ENCODE results near the gene TSPAN16. TPM values are rescaled to one million over a fixed set of nuclear protein-coding genes. Genes with fewer than 3 reads are reported as not detected.
A peak's percentile ranks its signal among the peaks of the same experiment; 100 is the strongest.
"Not testable (repeated sequence)": the region's sequence is repeated elsewhere in the genome, so short reads cannot be mapped to it uniquely, and the experiment has no call there.

Gene TSPAN16
- total RNA-seq, 3 donors from 2014 or later = not detected

DNA sequence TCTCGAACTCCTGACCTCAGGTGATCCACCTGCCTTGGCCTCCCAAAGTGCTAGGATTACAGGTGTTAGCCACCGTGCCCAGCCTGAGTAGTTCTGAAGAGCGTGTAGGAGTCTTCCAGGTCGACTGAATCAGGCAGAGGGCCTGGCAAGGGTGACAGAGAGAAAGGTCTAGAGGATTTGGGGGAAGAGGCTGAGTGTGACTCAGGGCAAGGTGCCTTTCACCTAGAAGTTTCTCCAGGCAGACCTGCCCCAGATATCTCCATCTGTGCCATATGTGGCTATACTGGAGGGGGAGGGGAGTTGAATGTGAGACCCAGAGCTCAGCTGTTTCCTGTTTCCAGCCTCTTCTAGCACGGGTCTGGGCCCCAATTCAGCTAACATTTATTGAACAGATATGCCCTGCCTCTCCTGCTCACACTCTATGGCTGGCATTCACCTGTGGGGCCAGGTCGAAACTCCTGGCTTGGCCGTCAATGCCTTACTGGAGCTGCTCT, 51.6 kb downstream of the TSPAN16 start:
- TF ChIP-seq, protein P1, sequence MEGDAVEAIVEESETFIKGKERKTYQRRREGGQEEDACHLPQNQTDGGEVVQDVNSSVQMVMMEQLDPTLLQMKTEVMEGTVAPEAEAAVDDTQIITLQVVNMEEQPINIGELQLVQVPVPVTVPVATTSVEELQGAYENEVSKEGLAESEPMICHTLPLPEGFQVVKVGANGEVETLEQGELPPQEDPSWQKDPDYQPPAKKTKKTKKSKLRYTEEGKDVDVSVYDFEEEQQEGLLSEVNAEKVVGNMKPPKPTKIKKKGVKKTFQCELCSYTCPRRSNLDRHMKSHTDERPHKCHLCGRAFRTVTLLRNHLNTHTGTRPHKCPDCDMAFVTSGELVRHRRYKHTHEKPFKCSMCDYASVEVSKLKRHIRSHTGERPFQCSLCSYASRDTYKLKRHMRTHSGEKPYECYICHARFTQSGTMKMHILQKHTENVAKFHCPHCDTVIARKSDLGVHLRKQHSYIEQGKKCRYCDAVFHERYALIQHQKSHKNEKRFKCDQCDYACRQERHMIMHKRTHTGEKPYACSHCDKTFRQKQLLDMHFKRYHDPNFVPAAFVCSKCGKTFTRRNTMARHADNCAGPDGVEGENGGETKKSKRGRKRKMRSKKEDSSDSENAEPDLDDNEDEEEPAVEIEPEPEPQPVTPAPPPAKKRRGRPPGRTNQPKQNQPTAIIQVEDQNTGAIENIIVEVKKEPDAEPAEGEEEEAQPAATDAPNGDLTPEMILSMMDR (IDR thresholded peaks at IDR 0.05) = no peak
- no peak for TF ChIP-seq POLR2A (IDR thresholded peaks at IDR 0.05)
- intact Hi-C loops (cut with DNase I; ENCODE audit: low total_unique reads) = no loop called here
- H3K4me3 ChIP-seq = no peak overlapping the region
- no peaks in the 10 kb centered on the region for H3K27me3 ChIP-seq
- H3K9me3 ChIP-seq = no peaks in the 10 kb centered on the region
- no peaks in the 10 kb centered on the region for H3K36me3 ChIP-seq
- DNase-seq (ENCODE audit: low spot score in 2 of 2) = no peak
- peaks cover 0 to 13% of the 10 kb centered on the region in 2 donors for H3K4me1 ChIP-seq
- peak overlapping the region in 1 of 2 donors; percentile 94 for H3K27ac ChIP-seq

DNA sequence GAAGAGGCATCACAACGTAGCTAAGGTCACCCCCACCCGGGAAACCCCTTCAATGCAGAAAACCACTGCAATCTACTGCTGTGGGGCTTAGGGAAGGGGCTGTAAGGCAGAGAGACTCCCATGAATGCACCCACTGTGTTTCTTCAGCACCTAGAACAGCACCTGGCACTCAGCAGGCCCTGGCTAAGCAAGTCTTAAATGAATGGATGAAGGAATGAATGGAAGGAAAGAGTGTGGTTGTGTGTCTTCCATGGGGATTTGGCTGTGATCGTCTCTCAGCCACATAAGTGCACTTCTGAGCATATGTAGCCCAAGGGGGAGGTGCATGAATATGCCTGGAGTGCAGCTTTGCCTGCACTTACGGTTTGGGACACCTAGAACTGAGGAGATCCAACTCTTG, 53.2 kb downstream of the TSPAN16 start:
- H3K36me3 ChIP-seq = no peaks in the 10 kb centered on the region
- no peak overlapping the region for H3K4me3 ChIP-seq
- H3K27me3 ChIP-seq = no peaks in the 10 kb centered on the region
- DNase-seq (ENCODE audit: low spot score in 2 of 2) = no peak
- H3K4me1 ChIP-seq = peaks cover 0 to 12% of the 10 kb centered on the region in 2 donors
- intact Hi-C loops (cut with DNase I; ENCODE audit: low total_unique reads) = no loop called here
- H3K9me3 ChIP-seq = no peaks in the 10 kb centered on the region
- H3K27ac ChIP-seq = no peak overlapping the region
- TF ChIP-seq, protein P1 (IDR thresholded peaks at IDR 0.05) = no peak
- TF ChIP-seq POLR2AphosphoS5 (IDR thresholded peaks at IDR 0.05) (no peak), POLR2A (IDR thresholded peaks at IDR 0.05) (no peak)

DNA sequence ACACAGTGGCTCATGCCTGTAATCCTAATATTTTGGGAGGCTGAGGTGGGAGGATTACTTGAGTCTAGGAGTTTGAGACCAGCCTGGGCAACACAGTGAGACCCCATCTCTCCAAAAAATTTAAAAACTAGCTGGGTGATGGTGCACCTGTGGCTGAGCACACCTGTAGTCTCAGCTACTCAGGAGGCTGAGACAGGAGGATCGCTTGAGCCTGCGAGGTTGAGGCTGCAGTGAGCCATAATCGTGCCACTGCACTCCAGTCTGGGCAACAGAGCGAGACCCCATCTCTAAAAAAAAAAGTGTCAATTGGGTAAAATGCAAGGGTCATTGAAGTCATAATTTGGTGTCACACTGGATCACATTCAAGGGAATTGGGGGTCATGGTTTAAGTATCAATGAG, 58.1 kb downstream of the TSPAN16 start:
- intact Hi-C loops (cut with DNase I; ENCODE audit: low total_unique reads); DNase-seq (ENCODE audit: low spot score in 2 of 2); H3K4me1 ChIP-seq; H3K9me3 ChIP-seq; H3K36me3 ChIP-seq; H3K27me3 ChIP-seq; H3K4me3 ChIP-seq; H3K27ac ChIP-seq: not testable (repeated sequence)

DNA sequence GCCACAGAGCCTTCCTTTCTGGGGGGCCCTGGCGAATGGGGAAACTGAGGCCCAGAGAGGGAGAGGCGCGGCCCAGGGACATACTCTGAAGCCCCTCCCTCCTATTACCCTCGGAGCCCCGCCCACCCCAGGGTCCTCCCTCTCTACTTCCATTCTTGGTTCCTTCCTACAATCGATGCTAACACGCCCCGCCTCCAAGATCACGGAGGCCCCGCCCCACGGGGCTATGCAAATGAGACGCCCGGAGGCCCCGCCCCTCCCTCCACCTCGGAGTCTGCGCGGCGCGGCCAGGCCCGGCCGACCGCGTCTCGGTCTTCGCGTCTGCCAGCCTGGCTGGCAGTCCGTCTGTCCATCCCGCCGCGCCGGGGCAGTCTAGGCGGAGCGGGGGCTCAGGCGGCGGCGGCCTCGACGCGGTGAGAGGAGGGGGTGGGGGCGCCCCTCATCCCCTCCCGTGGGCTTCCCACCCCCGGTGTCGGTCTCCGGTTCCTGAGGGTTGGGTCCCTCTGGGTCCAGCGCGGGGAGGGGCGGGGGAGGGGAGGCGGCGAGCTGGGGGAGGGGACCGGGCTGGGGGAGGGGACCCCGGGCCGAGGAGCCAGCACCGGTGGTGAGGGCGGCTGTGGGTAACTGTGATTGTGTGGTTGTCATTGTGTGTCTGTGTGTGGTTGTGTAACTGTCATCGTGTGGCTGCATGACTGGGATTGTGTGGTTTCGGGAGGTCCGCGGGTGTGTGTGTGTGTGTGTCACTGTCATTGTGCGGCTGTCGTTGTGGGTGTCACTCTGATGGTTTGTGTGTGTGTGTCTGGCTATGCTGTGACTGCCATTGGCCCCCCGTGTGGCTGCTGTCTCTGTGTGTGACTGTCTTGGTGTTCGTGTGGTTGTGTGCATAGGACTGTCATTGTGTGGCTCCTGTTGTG, 59.5 kb downstream of the TSPAN16 start, which contains the start of gene PLPPR2:
TSS of gene PLPPR2 (plus strand) at position 273 of the 914 bp plus-strand sequence. CDS start 2,242 bp downstream, outside the sequence.
- TF ChIP-seq POLR2AphosphoS5 (IDR thresholded peaks at IDR 0.05) = peak in 2 of 3 donors; percentile 53 to 74
- TF ChIP-seq, protein P1 (IDR thresholded peaks at IDR 0.05) = no peak
- DNase-seq (ENCODE audit: low spot score in 2 of 2) = peak; percentile 88 to 93
- Histone ChIP-seq H3K4me1 (peaks cover 0 to 7% of the 10 kb centered on the region in 2 donors), H3K27me3 (no peaks in the 10 kb centered on the region), H3K36me3 (no peaks in the 10 kb centered on the region), H3K27ac (peak within 1 kb of the TSS; percentile 76 to 89), H3K4me3 (peak within 1 kb of the TSS; percentile 76 to 78 (median 77)), H3K9me3 (no peaks in the 10 kb centered on the region)
- intact Hi-C loops (cut with DNase I; ENCODE audit: low total_unique reads) = no loop called here

DNA sequence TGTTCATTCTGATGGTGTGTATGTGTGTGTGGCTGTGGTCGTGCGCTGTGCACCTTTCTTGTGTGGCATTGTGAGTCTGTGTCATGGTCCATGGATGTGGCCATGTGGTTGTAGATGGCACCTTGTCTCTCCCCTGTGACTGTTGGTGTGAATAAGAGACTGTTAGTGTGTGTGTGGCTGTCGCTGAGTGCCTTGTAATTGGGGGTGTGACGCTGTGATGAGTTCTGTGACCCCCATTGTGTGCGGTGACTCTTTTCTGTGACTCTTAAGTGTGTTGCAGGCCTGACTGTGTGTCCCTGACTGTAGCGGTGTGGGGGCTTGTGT, 60.1 kb downstream of the TSPAN16 start:
- H3K4me1 ChIP-seq = peaks cover 0 to 7% of the 10 kb centered on the region in 2 donors
- H3K36me3 ChIP-seq = no peaks in the 10 kb centered on the region
- peak overlapping the region; percentile 76 to 89 for H3K27ac ChIP-seq
- no peak for TF ChIP-seq POLR2AphosphoS5 (IDR thresholded peaks at IDR 0.05)
- TF ChIP-seq POLR2A (IDR thresholded peaks at IDR 0.05) = no peak
- TF ChIP-seq, protein P1 (IDR thresholded peaks at IDR 0.05) = no peak
- intact Hi-C loops (cut with DNase I; ENCODE audit: low total_unique reads) = no loop called here
- no peaks in the 10 kb centered on the region for H3K27me3 ChIP-seq
- H3K9me3 ChIP-seq = no peaks in the 10 kb centered on the region
- no peak for DNase-seq (ENCODE audit: low spot score in 2 of 2)
- H3K4me3 ChIP-seq = peak overlapping the region; percentile 76 to 78 (median 77)

Measured in breast epithelium (tissue), 4 donors.